HL-60/S4 treated with retinoic acid at 250 ng/mL for 4 days and 3 days (cell line): ENCODE data around the gene SLC27A3.

Source experiments
- in situ Hi-C: fragments of 300-500 bp; cut with MboI; formaldehyde crosslinking; loops from 2 replicates; pipeline ENCODE4 v1.7.0; 2022; ENCODE audit warnings: low sequenced_read_pairs

SLC27A3 gene

GRCh38 chr1:153760440-153760839 lies 14.8 kb upstream of the SLC27A3 start:
- in situ Hi-C loops, result loop anchor here (25.0 kb wide), 1 partner anchor 248 kb away; no protein-coding TSS in a partner anchor

- in situ Hi-C loops, result loop anchor here (25.0 kb wide), 1 partner anchor 251 kb away; no protein-coding TSS in a partner anchor
These were observed 11.6 kb upstream of the SLC27A3 start for GRCh38 chr1:153763365-153764225.

GRCh38 chr1:153764310-153764709 lies 10.9 kb upstream of the SLC27A3 start:
- in situ Hi-C loops, result loop anchor here (25.0 kb wide), 1 partner anchor 252 kb away; no protein-coding TSS in a partner anchor

GRCh38 chr1:153766663-153767062 lies 8.5 kb upstream of the SLC27A3 start:
- in situ Hi-C loops, result loop anchor here (25.0 kb wide), 1 partner anchor 254 kb away; no protein-coding TSS in a partner anchor

GRCh38 chr1:153767519-153767918 lies 7.7 kb upstream of the SLC27A3 start:
- in situ Hi-C loops, result loop anchor here (25.0 kb wide), 1 partner anchor 255 kb away; no protein-coding TSS in a partner anchor

- in situ Hi-C loops, result loop anchor here (25.0 kb wide), 1 partner anchor 256 kb away; no protein-coding TSS in a partner anchor
These were observed 6.7 kb upstream of the SLC27A3 start for GRCh38 chr1:153768316-153769181.

- in situ Hi-C loops, result loop anchor here (25.0 kb wide), 1 partner anchor 257 kb away; no protein-coding TSS in a partner anchor
These were observed 6.0 kb upstream of the SLC27A3 start for GRCh38 chr1:153769221-153769620.

- in situ Hi-C loops, result loop anchor here (25.0 kb wide), 1 partner anchor 258 kb away; no protein-coding TSS in a partner anchor
These were observed 4.4 kb upstream of the SLC27A3 start for GRCh38 chr1:153770797-153771196.

- in situ Hi-C loops, result loop anchor here (25.0 kb wide), 1 partner anchor 259 kb away; no protein-coding TSS in a partner anchor
These were observed 3.9 kb upstream of the SLC27A3 start for GRCh38 chr1:153771261-153771660.

GRCh38 chr1:153771841-153772593 lies 3.2 kb upstream of the SLC27A3 start:
- in situ Hi-C loops, result loop anchor here (25.0 kb wide), 1 partner anchor 260 kb away; no protein-coding TSS in a partner anchor

GRCh38 chr1:153773096-153773921 lies 1.9 kb upstream of the SLC27A3 start:
- in situ Hi-C loops, result loop anchor here (25.0 kb wide), 1 partner anchor 261 kb away; no protein-coding TSS in a partner anchor

- in situ Hi-C loops, result loop anchor here (25.0 kb wide), 1 partner anchor 262 kb away; no protein-coding TSS in a partner anchor
These were observed 1.1 kb upstream of the SLC27A3 start for GRCh38 chr1:153774026-153774595.

GRCh38 chr1:153775458-153776327 lies 486 bp downstream of the SLC27A3 start:
- in situ Hi-C loops, result no loop called here

- in situ Hi-C loops, result no loop called here
These were observed 1.1 kb downstream of the SLC27A3 start for GRCh38 chr1:153776352-153776751.

- in situ Hi-C loops, result no loop called here
These were observed 1.7 kb downstream of the SLC27A3 start for GRCh38 chr1:153776845-153777370.

GRCh38 chr1:153777648-153778047 lies 2.4 kb downstream of the SLC27A3 start:
- in situ Hi-C loops, result no loop called here

GRCh38 chr1:153778051-153778823 lies 3.0 kb downstream of the SLC27A3 start:
- in situ Hi-C loops, result no loop called here
